Frontal cortex (tissue), 4 donors: Measurements from ENCODE around the gene PLET1. TPM values are rescaled to one million over a fixed set of nuclear protein-coding genes. Genes with fewer than 3 reads are reported as not detected.
"Not testable (repeated sequence)": the region's sequence is repeated elsewhere in the genome, so short reads cannot be mapped to it uniquely, and the experiment has no call there.

ENCODE experiments used
- DNase-seq, 2 donors: peaks; one replicate each; pipeline ENCODE4 v3.0.0; 2012; ENCODE audit warnings: low spot score in 2 of 2
- FAIRE-seq: peaks from 2 replicates; lab custom pipeline; 2012; peaks lifted over from hg19 to GRCh38; lab: Jason Lieb, UNC
- small RNA-seq: library from RNA; depleted of rRNA; stranded (forward); fragments of <200 nt; gene quantifications from one replicate; pipeline ENCODE3, GENCODE V24; 2014
- total RNA-seq: library from RNA; depleted of rRNA; stranded (reverse); fragments of >200 nt; gene quantifications from one replicate; pipeline ENCODE4 v1.2.3, GENCODE V29; 2014
- donor health status: control.
- donor health status: control.
- donor health status: control.

PLET1 gene
- total RNA-seq, 1 donor from 2014 or later = not detected

- DNase-seq (peak; percentile 56 to 68), FAIRE-seq (no peak)
These were observed 41.0 kb downstream of the PLET1 start for GRCh38 chr11:112219476-112220232.

- no peak for FAIRE-seq
These were observed 44.0 kb downstream of the PLET1 start for GRCh38 chr11:112216561-112217105.

GRCh38 chr11:112215621-112216020 lies 45.0 kb downstream of the PLET1 start:
- DNase-seq = no peak
- FAIRE-seq = no peak

More at GRCh38 chr11:112216561-112217105, 44.0 kb downstream of the PLET1 start:
- no peak for DNase-seq

GRCh38 chr11:112213753-112214152 lies 46.9 kb downstream of the PLET1 start:
- FAIRE-seq (no peak), DNase-seq (no peak)

GRCh38 chr11:112212710-112213109 lies 48.0 kb downstream of the PLET1 start:
- DNase-seq (no peak), FAIRE-seq (no peak)

GRCh38 chr11:112212290-112212689 lies 48.4 kb downstream of the PLET1 start:
- no peak for DNase-seq
- no peak for FAIRE-seq

GRCh38 chr11:112211536-112211935 lies 49.1 kb downstream of the PLET1 start:
- DNase-seq = no peak
- FAIRE-seq = no peak

GRCh38 chr11:112210890-112211289 lies 49.8 kb downstream of the PLET1 start:
- FAIRE-seq (no peak), DNase-seq (no peak)

- FAIRE-seq = no peak
These were observed 54.6 kb downstream of the PLET1 start for GRCh38 chr11:112206071-112206470.

GRCh38 chr11:112200252-112200651 lies 60.4 kb downstream of the PLET1 start:
- FAIRE-seq (no peak), DNase-seq (no peak)

More at GRCh38 chr11:112206071-112206470, 54.6 kb downstream of the PLET1 start:
- no peak for DNase-seq

GRCh38 chr11:112199101-112199500 lies 61.6 kb downstream of the PLET1 start:
- not testable (repeated sequence) for FAIRE-seq, DNase-seq

Small RNA genes lying within 50 kb of the gene (small RNA-seq; reads per million reads assigned to genes)
- gene MRPS36P4 = not detected

Other genes starting within 250 kb of the PLET1 start
- 53.0 TPM for gene DLAT, start 235.5 kb downstream of the PLET1 start, total RNA-seq
- 2.9 TPM for gene PIH1D2, start 186.8 kb downstream of the PLET1 start, total RNA-seq
- gene NKAPD1, start 186.6 kb downstream of the PLET1 start, total RNA-seq = 46.9 TPM
- gene TIMM8B, start 174.1 kb downstream of the PLET1 start, total RNA-seq = 51.0 TPM
- 73.8 TPM for gene SDHD, start 174.0 kb downstream of the PLET1 start, total RNA-seq
- 0.82 TPM for gene IL18, start 96.8 kb downstream of the PLET1 start, total RNA-seq
- gene TEX12, start 93.5 kb downstream of the PLET1 start, total RNA-seq = not detected
- gene BCO2, start 85.3 kb downstream of the PLET1 start, total RNA-seq = 6.5 TPM
- 35.9 TPM for gene PTS, start 34.4 kb downstream of the PLET1 start, total RNA-seq